GM18505 (cell line): ENCODE results near the gene NMT1.

ENCODE experiments used
- ATAC-seq: cut with Tn5 transposase; IDR thresholded peaks from one replicate; pipeline ENCODE4 v1.9.1; 2021; ENCODE audit not compliant: unreplicated experiment
- POLR2A ChIP-seq: IDR thresholded peaks from 4 replicates; pipeline ENCODE4 v1.6.1; 2011; ENCODE audit warnings: borderline replicate concordance; ENCODE audit not compliant: insufficient read depth, insufficient read length; ENCODE audit errors: extremely low read depth

NMT1 gene

GRCh38 chr17:45108051-45108450, 46.9 kb downstream of the NMT1 start:
- no peak for ATAC-seq

GRCh38 chr17:45108595-45109521, 47.7 kb downstream of the NMT1 start:
- ATAC-seq, result no peak
- no peak for TF ChIP-seq POLR2A

More at GRCh38 chr17:45108051-45108450, 46.9 kb downstream of the NMT1 start:
- no peak for TF ChIP-seq POLR2A

- ATAC-seq, result no peak
These were observed 49.8 kb downstream of the NMT1 start for GRCh38 chr17:45110676-45111611.

GRCh38 chr17:45111850-45112249, 50.7 kb downstream of the NMT1 start:
- no peak for TF ChIP-seq POLR2A
- no peak for ATAC-seq

More at GRCh38 chr17:45110676-45111611, 49.8 kb downstream of the NMT1 start:
- TF ChIP-seq POLR2A, result no peak

- no peak for TF ChIP-seq POLR2A
- no peak for ATAC-seq
These were observed 51.7 kb downstream of the NMT1 start for GRCh38 chr17:45112559-45113423.

GRCh38 chr17:45113424-45113754, 52.3 kb downstream of the NMT1 start:
- TF ChIP-seq POLR2A, result no peak
- no peak for ATAC-seq

GRCh38 chr17:45114117-45114932, 53.2 kb downstream of the NMT1 start:
- TF ChIP-seq POLR2A, result no peak
- no peak for ATAC-seq

GRCh38 chr17:45115015-45115625, 54.0 kb downstream of the NMT1 start:
- ATAC-seq, result no peak

GRCh38 chr17:45115871-45116270, 54.8 kb downstream of the NMT1 start:
- TF ChIP-seq POLR2A, result no peak

More at GRCh38 chr17:45115015-45115625, 54.0 kb downstream of the NMT1 start:
- TF ChIP-seq POLR2A, result no peak

GRCh38 chr17:45116434-45117016, 55.4 kb downstream of the NMT1 start:
- ATAC-seq, result no peak

More at GRCh38 chr17:45115871-45116270, 54.8 kb downstream of the NMT1 start:
- ATAC-seq, result no peak

GRCh38 chr17:45117334-45117733, 56.2 kb downstream of the NMT1 start:
- TF ChIP-seq POLR2A, result no peak
- no peak for ATAC-seq

More at GRCh38 chr17:45116434-45117016, 55.4 kb downstream of the NMT1 start:
- TF ChIP-seq POLR2A, result no peak

- ATAC-seq, result no peak
- no peak for TF ChIP-seq POLR2A
These were observed 56.9 kb downstream of the NMT1 start for GRCh38 chr17:45117848-45118646.
